NCI-H82 (cell line): ENCODE results near the gene PNMA8C.
"Not testable (repeated sequence)": the region's sequence is repeated elsewhere in the genome, so short reads cannot be mapped to it uniquely, and the experiment has no call there.

Source experiments
- DNase-seq: peaks from one replicate; lab custom pipeline; 2025; lab: John Stamatoyannopoulos, UW

PNMA8C gene

DNA sequence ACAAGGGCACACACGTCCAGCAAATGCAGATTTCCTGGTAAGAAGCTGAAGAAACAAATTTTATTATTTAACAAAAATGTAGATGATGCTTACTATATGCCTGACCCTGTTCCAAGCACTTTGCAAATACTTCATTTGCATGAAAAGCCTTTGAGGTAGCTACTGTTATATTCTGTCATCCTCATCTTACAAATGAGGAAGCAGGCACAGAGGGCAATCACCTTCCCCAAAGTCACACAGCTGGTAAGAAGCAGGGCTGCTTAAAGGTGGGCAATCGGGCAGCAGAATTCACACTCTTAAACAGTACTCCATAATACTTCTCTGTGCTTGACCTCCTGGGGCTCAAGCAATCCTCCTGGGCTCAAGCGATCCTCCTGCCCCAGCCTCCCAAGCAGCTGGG lies 18.3 kb upstream of the PNMA8C start:
- DNase-seq, result no peak

DNA sequence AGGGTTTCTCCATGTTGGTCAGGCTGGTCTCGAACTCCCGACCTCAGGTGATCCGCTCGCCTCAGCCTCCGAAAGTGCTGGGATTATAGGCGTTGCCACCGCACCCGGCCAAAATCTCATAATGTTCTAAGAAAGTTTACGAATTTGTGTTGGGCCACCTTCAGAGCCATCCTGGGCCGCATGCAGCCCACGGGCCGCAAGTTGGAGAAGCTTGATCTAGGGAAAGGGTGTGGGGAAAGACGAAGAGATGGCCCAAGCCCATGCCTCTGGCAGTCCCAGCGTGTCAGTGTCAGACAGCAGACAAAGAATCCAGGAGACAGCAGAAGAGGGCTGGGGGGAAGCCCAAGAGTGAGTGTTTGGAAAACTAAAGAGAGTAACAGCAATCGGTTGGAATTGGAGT lies 17.3 kb upstream of the PNMA8C start:
- DNase-seq, result no peak

DNA sequence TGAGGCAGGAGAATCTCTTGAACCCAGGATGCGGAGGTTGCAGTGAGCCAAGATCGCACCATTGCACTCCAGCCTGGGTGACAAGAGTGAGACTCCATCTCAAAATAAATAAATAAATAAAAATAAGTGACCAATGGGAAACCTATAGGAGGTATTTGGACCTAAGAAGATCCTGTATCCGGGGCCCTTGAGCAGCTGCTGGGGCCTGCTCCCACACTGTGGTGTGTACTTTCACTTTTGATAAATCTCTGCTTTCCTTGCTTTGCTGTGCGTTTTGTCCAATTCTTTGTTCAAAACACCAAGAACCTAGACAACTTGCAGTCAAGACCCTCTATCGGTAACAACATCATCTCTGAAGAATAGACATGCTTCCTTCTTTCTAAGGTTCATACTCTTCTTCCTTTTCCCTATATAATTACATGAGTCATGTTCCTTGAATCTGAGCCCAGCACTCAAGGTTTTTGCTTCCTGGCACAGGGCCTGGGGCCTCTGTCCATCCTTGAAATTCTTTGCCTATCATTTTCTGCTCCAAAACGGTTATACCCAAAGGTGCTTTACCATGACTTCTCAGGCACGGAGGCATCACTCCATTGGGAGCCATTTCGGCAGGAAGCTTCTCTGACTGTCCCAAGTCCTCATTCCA lies 14.2 kb upstream of the PNMA8C start:
- DNase-seq, result no peak

DNA sequence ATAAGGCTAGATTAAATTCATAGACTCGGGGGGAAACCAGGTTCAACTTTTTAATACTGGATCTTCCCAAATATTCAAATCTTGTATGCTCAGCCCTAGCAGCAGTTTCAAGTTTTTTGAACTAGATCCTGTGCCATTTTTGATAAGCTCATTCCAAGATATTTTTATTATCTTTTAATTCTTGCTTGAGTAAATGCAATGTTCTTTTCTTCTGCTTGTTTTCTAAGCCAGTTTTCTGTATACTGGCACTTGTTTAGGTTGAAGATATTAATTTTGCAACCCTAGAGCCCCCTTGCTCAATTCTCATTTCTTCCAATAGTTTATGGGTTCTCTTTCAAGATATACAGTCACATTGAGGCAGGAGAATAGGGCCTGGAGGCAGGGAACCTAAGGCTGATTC lies 13.1 kb upstream of the PNMA8C start:
- DNase-seq, result no peak

DNA sequence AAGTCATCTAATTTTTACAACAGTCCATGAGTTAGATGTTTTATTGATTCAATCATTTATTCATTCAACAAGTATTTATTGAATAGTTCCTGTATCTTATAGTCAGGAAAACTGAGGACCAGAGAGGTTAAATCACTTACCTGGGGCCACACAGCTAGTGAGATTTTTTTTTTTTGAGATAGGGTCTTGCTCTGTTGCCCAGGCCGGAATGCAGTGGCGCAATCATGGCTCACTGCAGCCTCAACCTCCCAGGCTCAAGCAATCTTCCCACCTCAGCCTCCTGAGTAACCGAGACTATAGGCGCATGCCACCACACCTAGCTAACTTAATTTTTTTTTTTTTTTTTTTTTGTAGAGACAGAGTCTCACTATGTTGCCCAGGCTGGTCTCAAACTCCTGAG lies 7.0 kb upstream of the PNMA8C start:
- not testable (repeated sequence) for DNase-seq

DNA sequence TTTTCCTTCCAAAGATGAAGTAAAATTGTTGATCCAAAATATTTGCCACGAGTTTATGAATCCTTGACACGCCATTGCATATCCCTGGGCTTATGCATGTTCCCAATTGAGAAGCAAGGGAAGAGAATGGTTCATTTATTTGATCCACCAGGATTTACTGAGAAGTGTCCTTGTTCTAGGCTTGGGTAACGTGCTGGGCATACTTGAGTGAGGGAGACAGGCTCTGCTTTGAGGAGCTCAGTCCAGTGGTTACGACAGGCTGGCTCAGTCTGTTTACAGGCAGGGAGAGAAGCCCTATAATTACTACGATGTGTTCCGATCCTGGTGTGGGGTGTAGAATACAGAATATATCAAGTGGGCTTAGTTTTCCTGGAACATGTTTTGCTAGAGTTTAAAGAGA lies 6.3 kb upstream of the PNMA8C start:
- DNase-seq, result no peak

DNA sequence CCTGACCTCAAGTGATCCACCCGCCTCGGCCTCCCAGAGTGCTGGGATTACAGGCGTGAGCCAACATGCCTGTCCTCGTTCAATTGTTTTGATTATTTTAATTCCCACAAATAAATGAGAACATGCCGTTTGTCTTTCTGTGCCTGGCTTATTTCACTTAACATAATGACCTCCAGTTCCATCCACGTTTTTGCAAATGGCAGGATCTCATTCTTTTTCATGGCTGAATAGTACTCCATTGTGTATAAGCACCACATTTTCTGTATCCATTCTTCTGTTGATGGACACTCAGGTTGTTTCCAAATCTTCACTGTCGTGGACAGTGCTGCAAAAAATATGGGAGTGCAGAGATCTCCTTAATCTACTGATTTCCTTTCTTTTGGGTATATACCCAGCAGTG lies 4.7 kb upstream of the PNMA8C start:
- DNase-seq, result not testable (repeated sequence)

DNA sequence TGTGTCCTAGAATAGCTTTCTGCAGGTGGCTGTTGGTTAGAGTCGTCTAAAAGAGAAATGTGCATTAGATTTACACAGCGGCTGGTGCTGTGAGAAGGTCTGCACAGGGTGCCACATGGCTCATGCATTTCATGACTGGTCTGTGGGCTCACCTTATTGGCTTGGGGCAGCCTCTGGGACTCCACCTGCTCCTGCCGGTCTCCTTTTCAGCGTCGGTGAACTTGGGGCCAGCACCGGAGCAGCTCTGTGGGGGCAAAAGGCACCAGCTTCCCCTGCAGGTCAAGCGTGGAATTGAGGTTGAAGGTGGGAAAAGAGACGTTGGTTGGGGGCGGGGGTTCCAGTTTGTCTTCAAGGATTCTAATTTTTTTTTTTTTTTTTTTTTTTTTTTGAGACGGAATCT lies 3.1 kb upstream of the PNMA8C start:
- DNase-seq, result peak; percentile 54

DNA sequence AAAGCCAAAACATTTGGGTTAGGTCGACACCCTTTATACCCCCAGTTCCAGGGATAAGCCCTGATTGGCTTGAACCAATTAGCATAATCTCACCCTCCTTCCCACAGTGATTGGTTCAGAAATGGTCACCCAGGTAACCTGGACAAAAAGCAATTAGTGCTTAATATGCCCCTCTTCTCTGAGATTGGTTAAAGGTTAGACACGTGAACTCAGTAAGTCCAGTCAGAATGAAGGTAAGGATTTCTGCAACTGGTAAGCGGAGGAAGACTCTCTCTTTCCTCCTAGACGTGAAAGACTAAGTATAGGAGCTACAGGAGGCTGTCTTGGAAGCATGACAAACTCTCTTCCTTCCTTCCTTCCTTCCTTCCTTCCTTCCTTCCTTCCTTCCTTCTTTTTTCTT lies 1.3 kb upstream of the PNMA8C start:
- peak; percentile 97 for DNase-seq

DNA sequence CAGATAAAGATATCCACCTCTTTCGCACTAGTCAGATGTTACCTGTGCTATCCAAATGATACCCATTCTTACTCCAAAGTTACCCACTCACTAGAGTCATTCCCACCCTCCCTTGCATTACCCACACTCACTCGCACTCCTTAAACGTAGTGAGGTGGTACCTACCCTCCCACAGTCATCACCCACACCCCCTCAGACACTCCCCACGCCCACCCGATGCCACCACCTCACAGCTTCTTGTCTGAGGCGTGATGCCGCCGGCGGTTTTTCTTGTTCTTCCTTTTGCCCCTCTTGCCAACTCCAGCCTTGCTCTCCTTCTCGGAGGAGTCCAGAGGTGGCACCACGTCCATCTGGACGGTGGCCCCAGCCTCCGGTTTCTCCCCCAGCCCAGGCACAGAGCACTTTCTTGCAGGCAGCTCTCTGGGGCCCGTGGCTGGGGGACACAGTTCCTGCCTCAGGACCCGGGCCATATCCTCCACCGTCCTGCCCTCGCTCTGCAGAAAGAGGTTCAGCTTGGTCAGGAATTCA lies 1.2 kb downstream of the PNMA8C start:
- no peak for DNase-seq

DNA sequence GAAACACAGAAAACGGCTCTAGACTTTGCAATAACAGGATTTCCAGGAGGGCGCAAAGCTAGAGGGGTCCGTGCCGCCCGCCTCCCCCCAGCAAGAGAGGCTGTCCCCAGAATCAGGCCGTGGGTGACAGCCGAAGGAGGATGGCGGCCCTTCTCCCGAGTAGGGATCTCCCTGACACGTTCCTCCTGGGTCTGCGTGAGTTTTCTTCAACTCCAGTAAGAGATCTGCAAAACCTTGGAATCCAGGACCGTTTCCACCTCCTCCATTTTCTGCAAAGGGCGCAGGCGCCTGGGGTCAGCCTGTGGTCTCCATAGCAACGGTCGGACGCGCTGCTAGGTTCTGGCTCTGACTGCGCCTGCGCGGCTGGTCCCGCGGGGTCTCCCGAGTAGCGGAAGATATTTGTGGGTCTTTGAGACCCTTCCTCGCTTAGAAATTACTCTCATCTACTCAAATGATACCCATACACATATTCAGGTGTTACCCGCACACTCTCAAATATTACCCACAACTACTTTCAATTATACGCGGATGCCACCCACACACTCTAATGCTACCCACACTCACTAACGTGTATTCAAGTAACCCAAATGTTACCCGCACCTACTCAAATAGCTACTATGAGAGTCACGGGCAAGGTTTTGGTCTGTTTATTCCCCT lies 2.1 kb downstream of the PNMA8C start:
- peak; percentile 95 for DNase-seq

DNA sequence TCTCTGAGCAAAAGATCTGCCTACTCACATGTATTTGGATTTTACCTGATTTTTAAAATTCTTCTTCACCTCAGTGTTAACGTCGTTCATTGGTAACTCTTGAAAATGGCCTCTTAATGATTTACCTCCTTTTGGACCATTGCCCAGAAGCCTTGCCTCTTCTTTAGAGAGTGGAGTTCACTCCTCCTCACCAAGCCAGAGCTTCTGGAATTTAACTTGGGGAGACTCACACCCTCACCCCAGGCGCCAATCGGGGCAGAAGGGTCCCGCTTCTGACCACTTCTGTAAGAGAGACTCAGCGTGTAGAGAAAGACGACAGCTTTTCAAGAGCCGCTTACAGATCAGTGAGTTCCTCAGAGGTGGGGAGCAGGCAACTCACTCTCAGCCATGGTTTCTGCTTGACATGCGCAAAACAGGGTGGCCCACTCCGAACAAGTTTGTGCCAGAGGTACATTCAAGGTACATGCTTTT lies 2.7 kb downstream of the PNMA8C start:
- peak; percentile 56 for DNase-seq

DNA sequence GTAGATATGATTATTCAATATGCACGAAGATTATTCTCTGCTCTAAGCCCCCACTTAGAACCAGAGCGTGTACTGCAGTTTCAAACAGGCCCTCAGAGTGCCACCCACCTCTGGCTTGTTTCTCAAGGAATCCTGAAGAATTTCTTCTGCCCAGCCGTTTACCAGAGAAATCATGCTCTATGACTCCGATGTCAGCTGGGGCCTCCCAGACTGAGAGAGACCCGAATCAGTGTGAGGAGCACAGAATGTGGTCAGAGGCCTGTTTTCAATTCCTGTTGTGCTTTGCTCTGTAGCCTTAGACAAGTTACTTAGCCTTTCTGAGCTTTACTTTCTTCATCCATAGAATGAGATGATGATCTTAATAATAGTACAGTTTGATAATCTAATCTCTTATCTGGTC lies 5.5 kb downstream of the PNMA8C start:
- no peak for DNase-seq

DNA sequence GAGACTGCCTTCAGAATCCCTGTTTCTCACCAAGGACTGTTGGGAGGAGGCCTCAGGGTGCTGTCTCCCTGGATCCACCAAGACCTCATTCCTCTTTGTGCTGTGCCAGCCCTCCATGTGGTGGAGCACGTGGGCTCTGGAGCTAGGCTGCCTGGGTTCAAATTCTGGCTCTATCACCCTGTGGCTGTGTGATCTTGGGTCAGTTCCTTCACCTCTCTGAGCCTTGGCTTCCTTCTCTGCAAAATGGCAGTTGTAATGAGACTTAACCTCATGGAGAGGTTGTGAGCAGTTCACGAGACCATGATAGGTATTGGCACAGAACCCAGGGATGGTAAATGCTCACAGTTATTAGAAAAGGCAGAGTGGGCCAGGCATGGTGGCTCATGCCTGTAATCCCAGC lies 6.4 kb downstream of the PNMA8C start:
- DNase-seq, result no peak

DNA sequence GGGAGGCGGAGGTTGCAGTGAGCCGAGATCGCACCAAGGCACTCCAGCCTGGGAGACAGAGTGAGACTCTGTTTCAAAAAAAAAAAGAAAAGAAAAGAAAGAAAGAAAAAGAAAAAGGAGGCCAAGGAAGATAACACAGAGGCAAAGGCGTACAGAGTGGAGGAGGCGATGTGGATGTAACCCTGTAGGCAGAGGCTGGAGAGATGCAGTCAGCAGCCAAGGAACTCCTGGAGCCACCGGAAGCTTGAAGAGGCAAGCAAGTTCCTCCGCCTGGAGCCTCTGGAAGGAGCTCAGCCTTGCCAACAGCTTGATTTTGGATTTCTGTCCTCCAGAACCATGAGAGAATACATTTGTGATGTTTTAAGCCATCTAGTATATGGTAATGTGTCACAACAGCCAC lies 8.7 kb downstream of the PNMA8C start:
- DNase-seq, result no peak

DNA sequence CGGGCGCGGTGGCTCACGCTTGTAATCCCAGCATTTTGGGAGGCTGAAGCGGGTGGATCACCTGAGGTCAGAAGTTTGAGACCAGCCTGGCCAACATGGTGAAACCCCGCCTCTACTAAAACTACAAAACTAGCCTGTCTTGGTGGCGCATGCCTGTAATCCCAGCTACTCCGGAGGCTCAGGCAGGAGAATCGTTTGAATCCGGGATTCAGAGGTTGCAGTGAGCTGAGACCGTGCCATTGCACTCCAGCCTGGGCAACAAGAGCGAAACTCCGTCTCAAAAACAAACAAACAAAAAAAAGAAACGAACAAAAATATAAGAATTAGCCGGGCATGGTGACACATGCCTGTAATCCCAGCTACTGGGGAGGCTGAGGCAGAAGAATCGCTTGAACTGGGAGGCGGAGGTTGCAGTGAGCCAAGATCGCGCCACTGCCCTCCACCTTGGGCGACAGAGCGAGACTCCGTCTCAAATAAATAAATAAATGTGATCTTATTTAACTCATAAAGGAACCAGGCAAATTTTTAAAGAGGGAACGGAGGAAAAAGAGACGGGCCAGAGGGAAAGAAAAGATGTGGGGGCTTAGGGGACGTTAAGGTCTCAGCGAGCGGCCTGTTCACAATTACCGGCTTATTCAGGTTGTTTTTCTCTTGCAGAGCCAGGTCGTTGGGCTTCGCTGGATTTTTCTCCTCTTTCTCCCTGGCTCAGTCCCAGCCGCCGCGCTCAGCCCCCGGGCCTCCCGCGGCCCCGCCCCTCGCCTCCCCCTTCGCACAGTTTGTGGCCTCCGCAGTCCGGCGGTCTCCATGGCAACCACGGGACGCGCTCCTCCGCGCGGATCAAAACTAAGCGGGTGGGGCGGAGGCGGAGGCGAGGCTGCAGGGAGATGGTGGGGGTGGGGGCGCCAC lies 12.7 kb downstream of the PNMA8C start:
- DNase-seq, result peak; percentile 97

DNA sequence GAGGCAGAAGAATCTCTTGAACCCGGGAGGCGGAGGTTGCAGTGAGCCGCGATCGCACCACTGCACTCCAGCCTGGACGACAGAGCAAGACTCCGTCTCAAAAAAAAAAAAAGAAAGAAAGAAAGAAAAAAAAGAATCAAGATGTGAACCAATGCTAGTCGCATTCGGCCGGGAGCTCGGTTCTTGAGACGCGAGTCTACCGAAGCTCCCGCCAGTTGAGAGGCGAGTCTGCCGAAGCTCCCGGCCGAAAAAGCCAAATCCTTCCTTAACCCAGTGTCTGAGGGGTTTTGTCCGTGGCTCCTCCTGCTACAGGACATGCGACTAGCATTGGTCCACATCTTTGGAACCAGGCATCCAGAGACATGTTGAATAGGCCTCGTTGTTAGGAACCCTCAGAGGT lies 13.8 kb downstream of the PNMA8C start:
- DNase-seq, result not testable (repeated sequence)

DNA sequence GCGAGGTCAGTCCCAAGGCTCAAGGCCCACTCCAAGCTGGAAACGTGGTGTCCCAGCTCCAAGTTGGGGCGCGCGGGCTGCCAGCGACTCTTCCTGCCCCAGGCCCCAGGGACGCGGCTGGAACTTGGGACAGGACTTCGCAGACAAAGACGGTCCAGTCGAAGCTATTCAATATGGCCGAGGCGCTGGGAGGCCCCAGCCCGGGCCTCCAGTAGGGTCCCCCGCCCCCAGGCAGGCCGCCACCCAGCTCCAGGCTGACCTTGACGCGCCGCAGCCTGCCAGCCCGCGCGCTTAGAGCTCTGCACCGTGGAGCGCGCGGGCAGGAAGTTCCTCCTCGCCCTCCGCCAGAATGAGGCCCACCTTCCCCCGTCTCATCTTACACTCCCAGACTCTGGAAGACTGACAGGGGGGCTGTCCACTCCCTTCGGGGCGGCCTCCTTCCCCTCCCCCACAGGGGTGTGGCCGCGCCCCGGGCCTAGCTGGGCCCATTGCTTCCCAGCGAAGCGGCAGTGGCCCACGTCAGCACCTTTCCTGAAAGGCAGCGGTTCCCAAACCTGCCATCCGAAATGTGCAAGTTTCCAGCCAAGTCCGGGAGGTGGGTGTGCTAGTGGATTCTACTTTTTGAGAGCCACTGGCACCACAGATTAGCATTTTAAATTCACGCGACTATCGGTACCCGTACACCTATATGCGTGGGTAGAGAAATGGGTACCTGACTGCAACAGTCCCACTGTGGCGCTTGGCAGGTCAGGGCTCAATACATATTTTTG lies 15.3 kb downstream of the PNMA8C start, which contains the start of gene CCDC8:
Gene CCDC8, minus strand, starts transcription at position 303 of the 770 bp plus-strand sequence. CDS start 754 bp downstream, outside the sequence.
- DNase-seq, result peak; percentile 91

DNA sequence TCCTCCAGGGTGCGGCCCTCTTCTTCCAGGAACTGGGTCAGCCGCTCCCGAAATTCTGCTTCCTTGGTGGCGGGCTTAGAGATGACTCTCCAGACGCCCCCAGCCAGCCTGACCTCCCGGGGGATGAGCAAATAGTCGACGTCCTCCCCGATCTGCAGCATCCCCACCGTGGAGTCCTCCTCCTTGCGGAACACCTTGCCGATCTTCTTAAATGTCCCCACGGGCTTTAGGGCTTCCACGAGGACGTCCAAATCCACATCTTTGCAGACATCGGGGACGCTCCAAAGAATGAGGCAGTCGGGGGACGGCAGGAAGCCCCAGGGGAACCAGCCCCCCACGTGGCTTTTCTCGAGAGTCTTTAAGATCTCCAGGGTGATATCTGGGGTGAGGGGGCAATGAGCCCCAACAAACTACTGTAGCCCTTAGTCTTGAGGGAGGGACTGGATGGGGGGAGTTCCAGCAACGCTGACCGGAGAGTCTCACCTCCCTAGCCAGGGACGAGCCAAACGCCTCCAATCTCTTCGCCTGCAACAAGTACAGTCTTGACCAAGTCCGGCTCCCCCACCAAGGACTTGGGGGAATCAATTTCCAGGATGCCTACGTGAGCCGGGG lies 16.0 kb downstream of the PNMA8C start:
- no peak for DNase-seq

DNA sequence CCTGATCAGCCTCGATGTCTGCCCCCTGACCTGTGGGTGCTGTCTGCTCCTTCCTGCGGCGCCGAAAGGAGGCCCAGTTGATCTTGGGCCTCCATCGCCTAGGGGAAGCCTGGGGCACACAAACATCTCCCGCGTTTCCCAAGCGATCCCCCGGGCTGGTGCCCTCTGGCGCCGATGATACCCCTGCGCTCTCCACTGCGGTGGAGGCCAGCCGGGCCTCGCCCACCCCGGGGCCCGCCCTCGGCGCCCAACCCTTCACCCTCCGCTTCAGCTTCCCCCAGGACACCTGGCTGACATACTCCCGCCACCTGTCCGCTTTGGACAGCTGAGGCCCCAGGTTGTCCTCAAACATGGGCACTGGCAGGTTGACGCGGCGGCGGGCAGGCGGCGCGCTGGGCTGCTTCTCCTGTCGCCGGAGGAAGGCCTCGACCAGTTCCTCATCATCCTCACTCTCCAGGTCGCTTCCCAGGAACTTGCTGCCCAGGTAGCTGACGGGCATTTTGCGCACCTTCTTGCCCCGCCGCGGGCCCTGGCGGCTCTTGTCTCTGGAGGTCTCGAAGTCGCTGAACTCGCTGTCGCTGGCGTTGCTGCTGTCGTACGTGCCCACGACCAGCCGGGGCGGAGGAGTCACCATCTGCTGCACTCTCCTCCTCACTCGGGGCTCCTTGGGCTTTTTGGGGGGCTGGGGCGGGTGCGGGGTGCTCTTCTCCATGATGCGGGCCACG lies 16.6 kb downstream of the PNMA8C start:
- no peak for DNase-seq
